NCI-H146 treated with DMSO at 0.1 percent for 48 hours (cell line): ENCODE measurements around the gene LRMDA.
A peak's percentile ranks its signal among the peaks of the same experiment; 100 is the strongest.

Source experiments
- DNase-seq: peaks from one replicate; lab custom pipeline; 2025; ENCODE audit not compliant: unreplicated experiment; lab: John Stamatoyannopoulos, UW

The LRMDA gene

DNA sequence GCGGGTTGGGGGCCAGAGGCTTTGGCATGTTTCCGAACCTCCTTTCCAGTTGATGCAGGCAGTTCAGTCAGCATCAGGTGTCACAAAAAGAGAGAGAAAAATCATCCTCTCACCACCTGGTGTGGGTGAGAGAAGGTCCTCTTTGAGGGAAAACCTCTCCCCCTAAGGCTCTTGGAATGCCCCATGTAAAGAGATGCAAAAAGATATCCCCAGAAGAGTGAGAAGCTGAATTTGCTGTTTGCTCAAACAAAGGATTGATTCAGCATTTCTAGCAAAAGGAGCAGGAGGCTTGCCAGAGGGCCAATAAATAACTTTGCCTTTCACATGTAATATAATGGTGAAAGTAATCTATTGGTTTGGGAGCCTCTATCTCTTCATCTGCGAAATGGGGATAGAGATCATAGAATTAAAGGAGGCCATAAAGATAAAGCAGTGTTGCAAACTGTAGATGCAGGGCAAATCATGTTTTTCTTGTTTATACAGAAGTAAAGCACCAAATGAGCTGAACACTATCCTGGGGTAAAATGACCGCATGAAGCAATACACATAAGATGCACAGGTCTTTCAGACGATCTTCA lies 425.9 kb downstream of the LRMDA start:
- DNase-seq, result no peak

DNA sequence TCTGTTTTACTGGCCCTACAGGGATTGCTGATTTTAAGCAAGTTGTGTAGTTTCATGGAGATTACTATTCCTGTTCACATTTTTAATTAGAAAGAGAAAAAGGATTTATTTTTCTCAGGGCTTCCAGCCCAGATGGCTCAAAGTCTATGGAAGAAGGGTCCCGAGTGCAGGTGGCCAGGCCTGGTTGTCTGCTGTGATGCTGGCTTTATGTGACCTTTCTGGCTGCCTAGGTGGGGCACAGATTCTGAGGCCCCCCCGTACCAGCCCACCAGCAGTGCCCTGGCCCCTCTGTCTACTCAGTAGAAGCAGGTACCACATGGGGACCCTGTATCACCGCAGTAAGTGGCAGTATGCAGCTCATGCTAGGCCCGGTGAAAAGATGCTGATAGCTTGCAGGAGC lies 426.5 kb downstream of the LRMDA start:
- DNase-seq, result no peak

DNA sequence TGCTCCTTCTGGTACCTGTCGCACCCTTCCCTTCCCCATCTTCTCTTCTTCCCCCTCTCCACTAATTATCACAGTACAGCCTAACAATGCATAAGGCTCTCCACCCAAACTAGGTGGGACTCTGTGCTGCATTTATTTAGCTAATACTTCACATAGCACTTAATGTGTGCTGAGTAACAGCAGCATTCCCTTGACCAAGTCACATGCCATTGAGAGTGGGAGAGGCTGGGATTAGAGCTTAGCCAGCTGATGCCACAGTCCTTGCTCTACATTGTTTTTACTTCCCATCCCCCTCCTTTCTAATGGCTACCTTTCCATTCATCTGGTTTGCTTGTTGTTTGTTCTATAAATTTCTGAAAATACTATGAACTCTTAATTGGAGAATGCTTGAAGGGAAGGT lies 426.9 kb downstream of the LRMDA start:
- no peak for DNase-seq

DNA sequence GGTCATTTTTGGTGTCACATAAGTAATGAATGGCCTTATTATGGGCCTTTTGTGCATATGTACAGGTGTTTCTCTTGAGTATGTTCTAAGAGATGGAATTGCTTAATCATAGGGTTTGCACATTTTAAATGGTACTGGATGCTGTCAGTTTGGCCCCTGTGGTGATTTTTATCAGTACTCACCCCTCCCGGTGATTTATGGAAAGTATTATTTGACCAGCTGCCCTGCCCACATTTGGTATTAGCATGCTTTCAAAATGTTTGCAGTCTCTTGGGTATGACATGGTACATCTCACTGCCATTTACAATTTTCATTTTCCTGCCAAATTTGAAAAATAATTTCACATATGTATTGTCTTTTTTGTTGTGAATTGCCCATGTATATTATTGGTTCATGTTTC lies 427.7 kb downstream of the LRMDA start:
- peak; percentile 87 for DNase-seq

DNA sequence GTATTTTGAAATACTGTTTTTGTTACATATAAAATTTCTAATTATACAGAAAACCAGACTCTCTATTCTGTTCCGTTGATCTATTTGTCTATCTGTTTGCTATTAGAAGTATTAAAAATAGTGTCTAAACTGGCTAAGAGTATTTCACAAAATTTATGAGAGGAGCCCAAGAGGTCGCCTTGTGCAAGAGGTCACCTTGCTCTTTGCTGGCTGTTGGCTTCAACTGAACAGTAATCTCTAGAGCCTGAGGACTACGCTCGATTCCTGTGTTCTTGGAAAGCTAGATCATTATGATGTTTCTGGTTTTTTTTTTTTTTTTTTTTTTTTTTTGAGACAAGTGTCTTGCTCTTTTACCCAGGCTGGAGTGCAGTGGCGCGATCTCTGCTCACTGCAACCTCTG lies 428.6 kb downstream of the LRMDA start:
- no peak for DNase-seq

DNA sequence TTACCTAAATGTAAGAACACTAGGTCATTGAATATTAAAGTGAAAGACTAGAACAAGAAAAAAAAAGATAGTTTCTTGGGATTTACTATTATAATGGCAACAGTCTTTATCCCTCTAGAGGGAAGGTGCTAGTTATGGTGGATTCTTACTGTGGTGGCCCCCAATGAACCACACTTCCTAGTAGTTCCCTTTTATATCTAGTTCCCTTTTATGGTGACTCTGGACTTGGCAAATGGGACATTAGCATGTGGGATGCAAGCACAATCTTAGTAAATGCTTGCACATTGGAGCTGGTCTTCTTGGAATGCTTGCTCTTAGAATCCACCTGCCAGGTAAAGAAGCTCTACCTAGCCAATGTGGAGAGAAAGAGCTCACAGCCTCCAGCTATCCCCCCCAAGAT lies 430.2 kb downstream of the LRMDA start:
- no peak for DNase-seq

DNA sequence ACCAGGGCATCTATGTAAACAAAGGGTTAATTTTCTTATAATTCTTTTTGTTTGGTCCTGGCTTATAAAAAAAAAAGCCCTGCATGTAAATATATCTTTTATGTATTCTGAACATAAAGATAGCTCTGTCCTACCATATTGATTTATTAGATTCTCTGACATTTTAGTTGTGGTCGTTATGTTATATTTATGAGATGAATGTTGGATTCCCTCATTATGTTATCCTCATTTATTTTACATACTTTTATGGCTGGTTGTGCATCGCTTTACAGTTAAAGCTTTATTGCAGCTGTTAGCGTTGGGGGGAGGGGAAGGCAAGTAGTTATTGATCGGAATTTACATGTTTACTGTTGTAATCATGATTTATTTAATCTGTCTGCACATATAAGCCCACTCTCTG lies 431.5 kb downstream of the LRMDA start:
- DNase-seq, result no peak

DNA sequence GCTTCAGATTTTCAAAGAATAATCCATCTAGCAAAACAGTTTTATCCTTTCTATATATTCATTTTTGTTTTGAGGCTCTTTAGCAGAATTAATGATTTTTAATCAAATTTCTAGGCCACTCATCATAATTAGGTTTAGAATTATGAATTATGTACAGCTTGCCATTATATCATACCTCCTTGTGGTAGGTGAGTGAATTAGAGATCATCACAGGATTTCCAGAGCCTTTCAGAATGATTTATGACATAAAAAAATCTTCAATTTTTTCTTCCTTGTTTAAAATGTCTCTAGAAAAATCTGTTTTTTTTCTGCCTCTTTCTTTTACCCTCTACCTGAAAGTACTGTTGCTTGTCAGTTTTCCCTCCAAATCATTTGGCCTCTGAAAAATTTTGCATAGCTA lies 433.3 kb downstream of the LRMDA start:
- DNase-seq, result no peak

DNA sequence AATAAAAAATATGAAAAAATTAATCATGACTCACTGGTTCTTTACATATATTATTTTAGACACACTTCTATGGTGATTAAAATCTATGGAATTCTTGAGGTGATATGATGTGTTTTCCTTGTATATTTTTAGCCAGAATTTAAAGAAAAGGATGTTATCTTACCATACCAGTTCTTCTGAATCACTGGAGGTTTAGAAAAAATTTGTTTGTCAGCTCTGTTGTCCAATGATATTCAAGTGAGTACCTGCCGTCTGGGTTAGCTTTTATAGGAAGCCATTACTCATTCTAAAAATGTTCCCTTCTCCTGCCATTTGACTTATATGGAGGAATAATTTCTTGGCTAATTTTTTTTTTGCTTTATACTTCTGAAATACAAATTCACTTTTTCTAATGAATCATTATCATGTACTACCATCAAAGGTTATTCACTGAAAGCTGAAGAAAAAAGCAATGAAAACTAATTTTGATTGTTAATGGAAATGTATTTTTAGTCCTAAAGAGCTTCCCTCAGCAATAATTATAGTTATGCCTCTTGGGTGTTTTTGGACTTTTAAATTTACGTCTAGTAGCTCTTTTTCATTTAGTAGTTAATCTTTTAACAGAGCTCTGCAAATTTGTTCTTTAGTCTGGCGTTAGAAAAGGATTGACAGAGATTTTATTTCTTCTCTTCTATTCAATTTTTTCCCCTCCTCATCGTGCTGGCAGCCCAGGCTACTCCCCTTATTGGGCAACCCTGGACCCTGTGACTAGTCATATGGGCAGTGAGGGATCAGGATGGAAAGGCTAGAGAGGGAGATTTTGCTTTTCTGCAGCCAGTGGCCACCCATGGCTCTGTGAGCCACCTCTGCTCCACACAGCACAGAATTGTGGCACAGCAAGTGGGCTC lies 434.2 kb downstream of the LRMDA start:
- no peak for DNase-seq

DNA sequence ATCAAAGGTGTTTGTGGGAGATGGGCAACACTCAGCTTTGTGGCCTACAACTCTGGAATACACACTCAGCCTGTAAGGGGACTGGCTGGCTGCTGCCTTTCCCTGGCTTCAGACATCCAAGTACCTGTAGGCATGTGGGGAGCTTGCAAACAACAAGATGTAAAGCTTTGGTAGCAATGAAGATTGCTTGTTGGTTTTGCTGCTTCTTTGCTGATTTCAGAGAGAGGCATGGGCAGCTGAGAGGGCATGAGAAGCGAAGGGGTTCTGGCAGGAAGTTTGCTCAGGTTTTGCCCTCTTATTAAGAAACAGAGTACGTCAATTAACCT lies 434.8 kb downstream of the LRMDA start:
- DNase-seq, result no peak

DNA sequence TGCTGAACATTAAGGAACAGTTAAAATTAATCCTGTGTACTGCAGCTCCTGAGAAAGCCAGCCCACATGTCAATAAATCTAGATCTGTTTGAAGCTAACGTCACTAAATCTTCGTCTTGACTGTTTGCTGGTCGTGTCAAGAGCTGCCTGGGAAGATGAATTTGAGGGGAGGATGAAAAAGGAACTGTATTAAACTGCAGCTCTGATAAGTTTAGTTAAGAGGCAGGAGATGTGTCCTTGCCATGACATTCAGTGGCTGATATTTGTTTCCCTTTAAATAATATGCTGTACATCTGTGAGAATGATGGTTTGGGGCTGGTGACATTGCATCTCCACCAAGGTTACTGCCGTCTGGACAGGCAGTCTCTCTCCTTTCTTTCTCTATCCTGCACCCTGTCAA lies 435.3 kb downstream of the LRMDA start:
- DNase-seq, result no peak

DNA sequence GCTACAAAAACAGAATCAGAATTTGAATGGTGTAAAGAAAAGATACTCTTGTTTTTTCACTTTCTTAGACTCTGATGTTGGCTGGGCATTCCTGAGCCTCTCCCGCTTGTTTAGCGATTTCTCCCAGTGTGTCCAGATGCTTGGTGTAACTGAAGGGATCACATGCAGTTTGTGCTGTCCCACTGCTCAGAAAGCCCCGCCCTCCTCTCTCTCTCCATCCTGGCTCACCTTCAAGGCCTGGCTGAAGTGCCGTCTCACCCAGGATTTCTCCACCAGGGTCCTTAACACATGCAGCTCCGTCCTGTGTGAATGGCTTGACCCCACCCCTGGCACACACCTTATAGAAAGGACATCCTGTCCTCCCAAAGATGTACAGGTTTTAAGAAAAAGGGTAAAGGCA lies 437.1 kb downstream of the LRMDA start:
- no peak for DNase-seq

DNA sequence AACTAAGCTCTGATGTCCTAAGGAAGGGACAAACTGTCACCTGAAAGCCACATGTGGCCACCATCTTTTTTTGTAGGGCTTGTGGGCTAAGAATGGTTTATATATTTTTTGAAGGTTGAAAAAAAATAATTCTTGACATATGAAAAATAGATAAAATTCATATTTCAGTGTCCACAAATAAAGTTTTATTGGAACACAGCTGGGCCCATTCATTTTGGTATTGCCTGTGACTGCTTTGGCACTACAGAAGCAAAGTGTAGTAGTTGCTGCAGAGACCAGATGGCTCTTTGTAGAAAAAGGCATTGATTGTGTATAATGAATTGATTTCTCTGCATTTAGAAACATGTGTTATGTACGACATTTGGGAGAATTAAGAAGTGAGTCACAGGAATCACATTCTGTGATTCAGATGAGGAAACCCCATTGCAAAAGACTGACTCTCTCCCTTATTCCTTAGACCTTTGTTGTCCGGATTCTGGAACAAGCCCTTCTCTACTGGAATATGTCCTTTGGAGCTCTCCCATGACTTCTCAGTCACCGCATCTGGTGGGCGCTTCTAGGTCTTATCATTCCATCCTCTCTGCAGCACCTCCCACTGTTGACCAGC lies 438.7 kb downstream of the LRMDA start:
- no peak for DNase-seq

DNA sequence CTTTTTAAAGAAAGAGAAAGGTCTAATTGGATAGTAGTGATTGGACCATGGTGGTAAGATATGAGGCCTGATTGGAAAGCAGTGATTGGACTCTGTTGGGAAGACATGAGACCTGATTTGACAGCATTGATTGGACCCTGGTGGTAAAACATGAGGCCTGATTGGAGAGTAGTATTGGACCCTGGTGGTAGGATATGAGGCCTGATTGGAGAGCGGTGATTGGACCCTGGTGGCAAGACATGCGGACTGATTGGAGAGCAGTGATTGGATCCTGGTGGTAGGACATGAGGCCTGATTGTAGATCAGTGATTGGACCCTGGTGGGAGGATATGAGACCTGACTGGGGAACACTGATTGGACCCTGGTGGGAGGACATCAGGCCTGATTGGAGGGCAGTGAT lies 444.3 kb downstream of the LRMDA start:
- no peak for DNase-seq

DNA sequence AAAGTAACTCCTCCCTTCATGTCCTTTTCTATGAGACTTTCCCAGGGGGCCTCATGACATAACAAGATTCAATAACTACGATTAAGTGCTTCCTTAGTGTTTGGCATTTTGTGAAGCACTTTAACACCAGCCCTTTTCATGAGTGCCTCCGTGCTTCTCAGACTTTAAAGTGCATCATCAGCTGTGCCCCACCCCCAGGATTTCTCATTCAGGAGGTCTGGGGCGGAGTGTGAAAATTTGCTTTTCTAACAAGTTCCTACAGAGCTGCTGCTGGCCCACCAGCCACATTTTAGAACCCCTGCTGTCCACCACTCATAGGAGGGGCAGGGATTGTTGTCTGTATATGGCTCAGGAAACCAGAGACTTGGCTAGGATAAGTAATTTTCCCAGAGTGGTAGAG lies 445.3 kb downstream of the LRMDA start:
- no peak for DNase-seq

DNA sequence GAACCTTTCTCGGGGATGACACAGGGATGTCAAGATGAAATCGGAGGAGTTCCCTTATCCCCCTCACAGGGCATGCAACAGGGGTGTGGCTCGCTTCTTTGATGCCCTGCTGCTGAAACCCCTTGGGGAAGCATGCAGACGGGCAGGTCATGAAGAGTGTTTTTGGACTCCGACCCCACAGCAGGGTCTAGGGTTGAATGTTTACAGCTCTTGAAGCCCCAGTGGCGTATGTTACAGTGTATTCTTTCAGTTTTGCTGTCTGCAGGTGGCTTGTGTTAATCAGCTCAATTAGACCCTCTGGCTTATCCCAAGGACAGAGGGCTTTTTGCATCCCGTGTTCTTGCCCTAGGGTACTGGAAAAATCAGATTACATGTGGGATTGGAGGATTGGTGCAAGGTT lies 446.5 kb downstream of the LRMDA start:
- no peak for DNase-seq

DNA sequence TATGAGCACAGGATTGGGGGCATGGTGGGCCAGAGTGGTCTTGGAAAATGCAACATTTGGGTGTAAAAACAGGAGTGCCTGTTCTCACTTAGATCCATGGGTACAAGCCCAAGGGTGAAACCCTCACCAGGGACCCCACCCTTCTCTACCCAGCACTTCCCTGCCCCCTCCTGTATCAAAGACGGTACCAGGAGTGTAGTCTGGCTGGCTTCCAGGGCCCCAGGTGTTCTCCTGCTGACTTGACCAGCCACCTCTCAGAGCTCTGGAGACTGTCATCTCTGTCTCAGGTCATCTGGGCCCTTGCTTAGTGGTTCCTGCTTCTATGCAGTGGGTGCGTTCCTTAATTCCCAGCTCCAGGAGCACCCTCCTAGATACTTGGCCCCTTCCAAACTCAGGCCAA lies 447.2 kb downstream of the LRMDA start:
- DNase-seq, result no peak

DNA sequence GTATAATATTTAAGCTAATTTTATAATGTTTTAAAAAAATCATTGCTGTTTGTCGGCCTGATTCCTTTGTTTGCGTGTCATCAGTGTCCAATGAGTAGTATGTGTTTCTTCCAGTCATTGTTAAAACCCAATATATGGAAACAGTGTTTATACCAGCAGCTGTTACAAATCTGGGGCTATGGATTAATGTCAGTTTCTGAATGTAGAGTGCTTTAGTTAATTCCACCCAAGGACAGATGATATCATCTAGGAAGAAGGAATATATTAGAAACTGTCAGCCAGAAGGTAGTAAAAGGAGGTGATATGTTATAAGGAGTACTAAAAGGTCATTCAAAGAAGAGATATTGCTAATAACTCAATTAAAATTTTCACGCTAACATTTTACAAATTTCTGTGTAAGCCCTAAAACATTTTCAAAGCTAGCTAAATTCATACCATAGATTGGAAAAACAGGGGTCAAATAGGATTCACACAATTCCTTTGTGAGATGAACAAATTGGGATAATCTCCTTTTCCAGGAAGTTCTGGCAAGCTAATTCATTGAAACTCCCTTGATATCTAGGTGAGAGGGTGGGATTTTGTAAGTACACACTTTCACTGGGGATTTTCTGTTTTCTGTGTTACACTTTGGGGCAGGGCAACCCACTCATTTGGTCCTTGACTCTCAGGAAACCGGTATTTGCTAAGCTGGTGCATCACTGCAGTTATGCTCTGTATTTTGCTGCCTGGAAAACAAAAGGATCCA lies 448.8 kb downstream of the LRMDA start:
- DNase-seq, result no peak

DNA sequence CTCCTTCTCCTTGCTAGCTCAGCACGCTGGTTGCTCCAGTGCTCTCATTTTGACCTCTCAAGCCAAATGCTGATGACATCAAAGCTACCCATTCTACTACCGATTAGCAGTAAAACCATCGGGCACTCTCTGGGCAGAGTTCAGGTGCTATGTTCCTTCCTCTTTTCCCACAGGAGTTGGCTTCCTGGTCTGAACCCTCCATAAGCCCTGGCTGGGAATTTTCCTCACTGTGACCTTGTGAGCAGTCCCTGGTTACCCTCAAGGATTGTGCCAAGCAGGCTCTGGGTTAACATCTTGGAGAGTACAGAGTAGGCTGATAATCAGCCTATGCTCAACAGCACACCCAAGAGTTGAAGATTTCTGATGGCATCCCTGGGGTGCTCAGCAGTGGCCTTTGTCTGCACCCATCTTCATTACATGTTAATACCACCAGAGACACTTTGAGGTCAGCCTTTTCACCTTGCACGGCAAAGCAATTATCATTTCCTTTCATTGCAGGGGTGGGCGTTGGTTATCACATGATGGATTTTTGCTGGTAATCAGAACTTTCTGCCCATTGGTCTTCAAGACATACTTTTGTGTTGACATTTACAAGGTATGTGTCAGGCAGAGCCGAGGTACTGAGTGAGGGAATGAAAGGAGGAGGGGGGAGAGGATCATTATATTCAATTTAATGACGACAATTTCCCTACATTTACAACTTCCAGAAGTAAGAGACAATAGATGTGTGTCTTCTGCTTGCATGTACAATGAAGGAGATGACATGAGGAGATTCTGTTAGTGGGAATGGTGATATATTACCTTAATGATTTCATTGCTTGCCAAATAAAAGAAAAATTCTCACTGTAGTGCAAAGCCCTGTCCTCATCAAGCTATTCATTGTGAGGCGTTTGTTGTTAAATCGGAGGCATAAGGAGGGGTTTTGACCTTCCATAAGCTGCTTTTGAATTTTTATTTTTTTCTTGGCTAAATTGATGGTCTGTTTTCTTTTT lies 452.0 kb downstream of the LRMDA start:
- DNase-seq, result no peak

DNA sequence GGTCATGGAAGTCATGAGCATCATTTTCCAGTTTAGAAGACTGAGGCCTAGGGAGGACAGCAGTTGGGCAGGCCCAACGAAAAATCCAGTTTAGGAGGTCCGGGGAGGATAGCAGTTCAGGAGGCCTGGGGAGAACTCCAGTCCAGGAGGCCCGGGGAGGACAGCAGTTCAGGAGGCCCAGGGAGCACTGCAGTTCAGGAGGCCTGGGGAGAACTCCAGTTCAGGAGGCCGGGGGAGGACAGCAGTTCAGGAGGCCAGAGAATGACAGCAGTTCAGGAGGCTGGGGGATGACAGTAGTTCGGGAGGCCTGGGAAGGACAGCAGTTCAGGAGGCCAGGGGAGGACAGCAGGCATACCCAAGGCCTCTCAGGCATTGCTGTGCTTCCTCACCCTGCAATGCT lies 453.4 kb downstream of the LRMDA start:
- DNase-seq, result no peak

DNA sequence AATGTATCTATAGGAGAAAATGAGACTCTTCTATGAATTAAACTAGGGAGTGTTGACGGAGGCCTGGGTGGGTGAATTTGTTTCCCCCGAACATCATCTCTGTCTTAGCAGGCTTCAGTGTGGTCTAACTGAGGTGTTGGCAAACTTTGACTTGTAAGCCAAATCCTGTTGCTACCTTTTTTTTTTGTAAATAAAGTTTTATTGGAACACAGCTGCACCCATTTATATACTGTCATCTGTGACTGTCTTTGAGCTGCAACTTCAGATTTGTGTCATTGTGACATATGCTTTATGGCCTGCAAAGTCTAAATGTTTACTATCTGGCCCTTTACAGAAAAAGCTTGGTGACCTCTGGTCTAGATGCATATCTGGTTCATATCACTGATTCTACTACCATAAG lies 455.9 kb downstream of the LRMDA start:
- DNase-seq, result no peak
